Measurements from ENCODE around the gene MUSTN1. TPM values are rescaled to one million over a fixed set of nuclear protein-coding genes. Genes with fewer than 3 reads are reported as not detected.

MUSTN1 gene
- total RNA-seq, 1 experiment from 2014 or later, result 0.49 TPM

DNA sequence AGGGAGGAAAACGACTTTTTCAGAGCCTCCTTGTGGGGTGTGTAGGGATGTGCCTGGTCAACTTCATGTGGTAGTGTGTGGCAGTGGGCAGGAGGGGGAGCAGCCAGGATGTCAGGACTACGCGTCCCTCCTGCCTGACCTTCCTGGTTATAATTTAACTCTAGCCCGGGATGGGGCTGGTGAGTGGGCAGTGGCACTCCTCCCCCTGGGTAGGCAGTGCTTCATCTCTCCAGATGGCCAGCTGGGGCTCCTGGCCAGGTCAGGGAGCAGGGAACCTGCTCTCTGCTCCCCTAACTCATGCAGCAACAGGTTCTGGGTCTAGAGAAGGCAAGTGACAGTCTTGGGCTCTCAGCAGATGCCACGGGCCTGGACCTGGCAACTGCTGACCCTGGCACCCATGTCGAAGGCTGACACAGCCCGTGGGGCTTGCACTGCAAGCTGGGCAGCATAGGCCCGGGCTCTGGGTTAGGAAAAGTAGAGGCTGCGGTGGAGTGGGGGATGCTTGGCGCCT lies 6.9 kb downstream of the MUSTN1 start:
- Histone ChIP-seq H3K36me3 (ENCODE audit: control insufficient read depth, insufficient read depth, low read length) (no peaks in the 10 kb centered on the region), H3K4me1 (ENCODE audit: control insufficient read depth, insufficient read depth, low read length) (peaks cover 6% of the 10 kb centered on the region), H3K4me3 (ENCODE audit: low read depth in 2 of 2, low read length in 2 of 2) (no peak overlapping the region), H3K27me3 (ENCODE audit: control insufficient read depth, insufficient read depth, low read length) (no peaks in the 10 kb centered on the region), H3K27ac (ENCODE audit: low read length) (no peak overlapping the region), H3K9me3 (ENCODE audit: control insufficient read depth, insufficient read depth, low read depth, low read length) (no peaks in the 10 kb centered on the region)
- BruUV-seq (replicated peaks), result no TSS peak
- no peak for ATAC-seq
- CTCF ChIA-PET, result no interaction called here
- in situ Hi-C loops (cut with HindIII; ENCODE audit: low pct_unique_long_range_greater_than_20kb, low sequenced_read_pairs) (no loop called here), intact Hi-C loops (cut with micrococcal nuclease; ENCODE audit: unreplicated experiment) (loop anchor here (10.0 kb wide), 1 partner anchor 83 kb away; no protein-coding TSS in a partner anchor)
- POLR2A ChIA-PET, result no interaction called here
- DNase-seq (ENCODE audit: low read depth, low spot score), result no peak
- TF ChIP-seq REST (IDR thresholded peaks at IDR 0.05; ENCODE audit: insufficient read depth in 1 of 2, low read depth in 2 of 2, low read length in 1 of 2) (no peak), SIN3A (IDR thresholded peaks at IDR 0.05; ENCODE audit: borderline replicate concordance, insufficient read depth, low read depth, low read length) (no peak), POLR2AphosphoS5 (IDR thresholded peaks at IDR 0.05; ENCODE audit: low read depth, low read length) (no peak), TCF7L2 (IDR thresholded peaks at IDR 0.05; ENCODE audit: low read depth, low read length) (no peak)
- TF ChIP-seq, protein P1, sequence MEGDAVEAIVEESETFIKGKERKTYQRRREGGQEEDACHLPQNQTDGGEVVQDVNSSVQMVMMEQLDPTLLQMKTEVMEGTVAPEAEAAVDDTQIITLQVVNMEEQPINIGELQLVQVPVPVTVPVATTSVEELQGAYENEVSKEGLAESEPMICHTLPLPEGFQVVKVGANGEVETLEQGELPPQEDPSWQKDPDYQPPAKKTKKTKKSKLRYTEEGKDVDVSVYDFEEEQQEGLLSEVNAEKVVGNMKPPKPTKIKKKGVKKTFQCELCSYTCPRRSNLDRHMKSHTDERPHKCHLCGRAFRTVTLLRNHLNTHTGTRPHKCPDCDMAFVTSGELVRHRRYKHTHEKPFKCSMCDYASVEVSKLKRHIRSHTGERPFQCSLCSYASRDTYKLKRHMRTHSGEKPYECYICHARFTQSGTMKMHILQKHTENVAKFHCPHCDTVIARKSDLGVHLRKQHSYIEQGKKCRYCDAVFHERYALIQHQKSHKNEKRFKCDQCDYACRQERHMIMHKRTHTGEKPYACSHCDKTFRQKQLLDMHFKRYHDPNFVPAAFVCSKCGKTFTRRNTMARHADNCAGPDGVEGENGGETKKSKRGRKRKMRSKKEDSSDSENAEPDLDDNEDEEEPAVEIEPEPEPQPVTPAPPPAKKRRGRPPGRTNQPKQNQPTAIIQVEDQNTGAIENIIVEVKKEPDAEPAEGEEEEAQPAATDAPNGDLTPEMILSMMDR (IDR thresholded peaks at IDR 0.05), result no peak

DNA sequence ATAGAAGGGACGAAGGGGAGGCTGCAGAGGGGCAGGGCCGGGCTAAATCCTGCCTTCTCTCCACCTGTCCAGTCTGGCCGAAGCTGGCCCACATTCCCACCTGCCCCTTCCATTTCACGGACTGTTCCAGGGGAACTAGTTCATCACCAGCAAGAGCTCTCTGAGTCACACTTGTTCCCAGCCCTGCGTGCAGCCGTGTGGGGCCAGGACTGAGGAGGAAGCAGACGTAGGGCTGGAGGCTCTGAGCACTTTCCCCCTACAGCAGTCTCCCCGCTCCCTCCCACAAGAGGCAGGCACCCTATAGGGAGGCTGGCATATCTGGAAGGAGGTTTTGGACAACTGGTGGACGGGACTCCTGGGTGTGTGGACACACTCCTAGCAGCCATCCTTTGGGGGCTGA lies 7.4 kb downstream of the MUSTN1 start:
- no peak overlapping the region for H3K4me3 ChIP-seq (ENCODE audit: low read depth in 2 of 2, low read length in 2 of 2)
- in situ Hi-C loops (cut with HindIII; ENCODE audit: low pct_unique_long_range_greater_than_20kb, low sequenced_read_pairs) (no loop called here), intact Hi-C loops (cut with micrococcal nuclease; ENCODE audit: unreplicated experiment) (loop anchor here (10.0 kb wide), 1 partner anchor 83 kb away; no protein-coding TSS in a partner anchor)
- H3K9me3 ChIP-seq (ENCODE audit: control insufficient read depth, insufficient read depth, low read depth, low read length), result no peaks in the 10 kb centered on the region
- no peak for TF ChIP-seq SIN3A (IDR thresholded peaks at IDR 0.05; ENCODE audit: borderline replicate concordance, insufficient read depth, low read depth, low read length)
- TF ChIP-seq TCF7L2 (IDR thresholded peaks at IDR 0.05; ENCODE audit: low read depth, low read length), result no peak
- TF ChIP-seq POLR2AphosphoS5 (IDR thresholded peaks at IDR 0.05; ENCODE audit: low read depth, low read length), result no peak
- no peak for TF ChIP-seq REST (IDR thresholded peaks at IDR 0.05; ENCODE audit: insufficient read depth in 1 of 2, low read depth in 2 of 2, low read length in 1 of 2)
- TF ChIP-seq, protein P1 (IDR thresholded peaks at IDR 0.05), result no peak
- no peak overlapping the region for H3K27ac ChIP-seq (ENCODE audit: low read length)
- CTCF ChIA-PET, result no interaction called here
- H3K4me1 ChIP-seq (ENCODE audit: control insufficient read depth, insufficient read depth, low read length), result peaks cover 6% of the 10 kb centered on the region
- POLR2A ChIA-PET, result no interaction called here
- no peak for DNase-seq (ENCODE audit: low read depth, low spot score)
- H3K27me3 ChIP-seq (ENCODE audit: control insufficient read depth, insufficient read depth, low read length), result no peaks in the 10 kb centered on the region
- no TSS peak for BruUV-seq (replicated peaks)
- H3K36me3 ChIP-seq (ENCODE audit: control insufficient read depth, insufficient read depth, low read length), result no peaks in the 10 kb centered on the region
- no peak for ATAC-seq
